HepG2 (cell line): ENCODE data around the gene PPARA. TPM values are rescaled to one million over a fixed set of nuclear protein-coding genes. Genes with fewer than 3 reads are reported as not detected.
A peak's percentile ranks its signal among the peaks of the same experiment; 100 is the strongest.

Experiments used
- ATAC-seq: fragments of 200-7000 bp; cut with Tn5 transposase; 3 replicates; pipeline ENCODE4 v1.9.1; 2020; ENCODE audit warnings: mild to moderate bottlenecking, moderate library complexity
- BruUV-seq: library from RNA; stranded (reverse); fragments of 400-500 nt; replicated peaks from 2 replicates; lab custom pipeline; 2021; lab: Mats Ljungman, UMichigan
- CTCF ChIA-PET: fragments of 300-600 bp; formaldehyde crosslinking; extraction: SDS; loops from one replicate; lab custom pipeline; 2021; ENCODE audit warnings: low total read pairs, inconsistent platforms, low intra/inter-chr PET ratio; lab: Yijun Ruan, JAX
- POLR2A ChIA-PET: fragments of 350-600 bp; sonication (Branson Sonifier 250); formaldehyde crosslinking; loops from one replicate; lab custom pipeline; 2020; ENCODE audit warnings: antibody characterized with exemption, inconsistent platforms; lab: Yijun Ruan, JAX
- DNase-seq: peaks from one replicate; pipeline ENCODE4 v3.0.0-alpha.2; 2015; ENCODE audit warnings: low spot score
- FAIRE-seq: peaks from 3 replicates; lab custom pipeline; 2011; peaks lifted over from hg19 to GRCh38; lab: Jason Lieb, UNC
- H2AFZ ChIP-seq: one replicate; pipeline ENCODE4 v1.6.1; 2011; ENCODE audit warnings: low read length, inconsistent platforms
- H3K27ac ChIP-seq: fragments of 300-600 bp; 3 replicates; pipeline ENCODE4 v1.8.0; 2011; ENCODE audit warnings: mixed run types, mild to moderate bottlenecking, mixed read lengths, low read length, inconsistent platforms; ENCODE audit not compliant: insufficient read depth; ENCODE audit errors: extremely low read length
- H3K27me3 ChIP-seq, 2 experiments: fragments of 200-600 bp in 1 of 2; 2 replicates in 1 of 2; 3 replicates in 1 of 2; pipeline versions ENCODE4 v1.6.0 to v1.8.0; 2011; ENCODE audit warnings: low read length in 2 of 2, mild to moderate bottlenecking in 2 of 2, moderate library complexity in 2 of 2, inconsistent platforms in 1 of 2; ENCODE audit not compliant: insufficient read depth in 2 of 2, control insufficient read depth in 1 of 2
- H3K36me3 ChIP-seq, 2 experiments: fragments of 200-600 bp in 1 of 2; replicated peaks in 1 of 2; 2 replicates in 1 of 2; 3 replicates in 1 of 2; pipeline versions ENCODE4 v1.5.1 to v1.8.0; 2011; ENCODE audit warnings: low read length in 2 of 2, inconsistent platforms in 1 of 2; ENCODE audit not compliant: insufficient read depth in 2 of 2, control insufficient read depth in 1 of 2
- H3K4me1 ChIP-seq: 2 replicates; pipeline ENCODE4 v1.5.1; 2012; ENCODE audit warnings: low read length, inconsistent platforms; ENCODE audit not compliant: insufficient read depth
- H3K4me2 ChIP-seq: 2 replicates; pipeline ENCODE4 v1.6.0; 2011; ENCODE audit warnings: low read depth, low read length, inconsistent platforms
- H3K4me3 ChIP-seq, 3 experiments: fragments of 200-600 bp in 1 of 3; sonication (generic), shearing (Covaris generic) in 1 of 3; replicated peaks in 1 of 3; 2 replicates each; pipeline ENCODE4 v1.5.1; 2011 to 2016; ENCODE audit warnings: low read length in 3 of 3, inconsistent platforms in 2 of 3, low read depth in 2 of 3, mild to moderate bottlenecking in 2 of 3, control low read depth in 1 of 3, mixed read lengths in 1 of 3; ENCODE audit not compliant: insufficient read depth in 1 of 3
- H3K79me2 ChIP-seq: one replicate; pipeline ENCODE4 v1.6.1; 2011; ENCODE audit warnings: low read length, inconsistent platforms; ENCODE audit not compliant: insufficient read depth
- H3K9ac ChIP-seq: 2 replicates; pipeline ENCODE4 v1.6.0; 2011; ENCODE audit warnings: mild to moderate bottlenecking, low read depth, low read length, inconsistent platforms; ENCODE audit not compliant: insufficient read depth
- H3K9me3 ChIP-seq: 2 replicates; pipeline ENCODE4 v1.5.1; 2012; ENCODE audit warnings: mild to moderate bottlenecking, low read length
- H4K20me1 ChIP-seq: 2 replicates; pipeline ENCODE4 v1.6.0; 2011; ENCODE audit warnings: inconsistent platforms, mild to moderate bottlenecking, low read length, moderate library complexity; ENCODE audit not compliant: insufficient read depth
- ATF1 ChIP-seq: IDR thresholded peaks from 2 replicates; pipeline ENCODE4 v1.6.1; 2016; ENCODE audit warnings: mild to moderate bottlenecking, control low read depth
- GATAD2A ChIP-seq: IDR thresholded peaks from 2 replicates; pipeline ENCODE4 v1.6.1; 2016
- KDM5A ChIP-seq: fragments of 200-600 bp; sonication (generic); IDR thresholded peaks from 2 replicates; pipeline ENCODE4 v1.7.0; 2018; ENCODE audit warnings: antibody characterized with exemption, mild to moderate bottlenecking, low read length, borderline replicate concordance
- POLR2G ChIP-seq: fragments of 200-400 bp; formaldehyde crosslinking; IDR thresholded peaks from 2 replicates; pipeline ENCODE4 v1.6.1; 2018; ENCODE audit warnings: mild to moderate bottlenecking, low read depth, low read length, moderate library complexity
- ZNF644 ChIP-seq: IDR thresholded peaks from 2 replicates; pipeline ENCODE4 v1.6.1; 2016; ENCODE audit warnings: low read depth
- ZNF749 ChIP-seq: sonication (generic); formaldehyde crosslinking; IDR thresholded peaks from 2 replicates; pipeline ENCODE4 v1.8.0; 2022; ENCODE audit warnings: mild to moderate bottlenecking, missing genetic modification reagents, moderate library complexity, borderline replicate concordance
- WGBS: methylation state at CpG from one replicate; pipeline ENCODE4 v1.1.6; 2017; ENCODE audit warnings: low lambda C conversion rate; 5-methylcytosine and 5-hydroxymethylcytosine counted together
- in situ Hi-C: cut with HindIII; loops from 2 replicates; pipeline ENCODE4 v1.10.0; 2017; ENCODE audit warnings: low pct_unique_long_range_greater_than_20kb; ENCODE audit not compliant: extremely low pct_ligation_motif_present
- intact Hi-C: fragments of 100-400 bp; cut with micrococcal nuclease; formaldehyde crosslinking; loops from one replicate; pipeline ENCODE4 v1.10.0; 2022; ENCODE audit not compliant: unreplicated experiment
- polyA plus RNA-seq, 8 experiments: library from polyadenylated mRNA; depleted of rRNA in 3 of 8; stranded (reverse) in 7 of 8; unstranded in 1 of 8; fragments of >200 nt; fragmentation: Illumina TruSeq in 4 of 8; extraction: Trizol in 4 of 8; gene quantifications; 2 replicates each; pipeline versions ENCODE4 v1.2.1 to v1.2.3, GENCODE V29; 2011 to 2016; ENCODE audit warnings: low read depth in 4 of 8, missing spikeins in 1 of 8, mixed read lengths in 1 of 8; ENCODE audit not compliant: insufficient read depth in 1 of 8
- total RNA-seq, 5 experiments: library from RNA; depleted of rRNA; stranded (reverse); fragments of >200 nt; fragmentation: Illumina TruSeq; extraction: Trizol; gene quantifications; 2 replicates each; pipeline ENCODE4 v1.2.3, GENCODE V29; 2016; ENCODE audit warnings: low read depth in 1 of 5
- TF ChIP-seq, protein P1 (sequence below): fragments of 450-650 bp; IDR thresholded peaks from 2 replicates; pipeline ENCODE4 v1.6.1; 2017; ENCODE audit warnings: mild to moderate bottlenecking
- TF ChIP-seq, protein P2 (sequence below): conservative IDR thresholded peaks from 2 replicates; pipeline ENCODE4 v1.6.1; 2018; ENCODE audit warnings: missing genetic modification reagents
- TF ChIP-seq, protein P3 (sequence below): sonication (generic); formaldehyde crosslinking; IDR thresholded peaks from 2 replicates; pipeline ENCODE4 v1.9.0; 2021; ENCODE audit warnings: missing genetic modification reagents, borderline replicate concordance
- TF ChIP-seq, protein P4 (sequence below): sonication (generic); formaldehyde crosslinking; IDR thresholded peaks from 2 replicates; pipeline ENCODE4 v1.4.0; 2020; ENCODE audit warnings: missing genetic modification reagents

Gene PPARA
- total and polyA plus RNA-seq, 2 of the 13 experiments (the other 11 are each of a cell fraction or from before 2014, with no cell fraction given) = 18.2 to 24.7 TPM

DNA sequence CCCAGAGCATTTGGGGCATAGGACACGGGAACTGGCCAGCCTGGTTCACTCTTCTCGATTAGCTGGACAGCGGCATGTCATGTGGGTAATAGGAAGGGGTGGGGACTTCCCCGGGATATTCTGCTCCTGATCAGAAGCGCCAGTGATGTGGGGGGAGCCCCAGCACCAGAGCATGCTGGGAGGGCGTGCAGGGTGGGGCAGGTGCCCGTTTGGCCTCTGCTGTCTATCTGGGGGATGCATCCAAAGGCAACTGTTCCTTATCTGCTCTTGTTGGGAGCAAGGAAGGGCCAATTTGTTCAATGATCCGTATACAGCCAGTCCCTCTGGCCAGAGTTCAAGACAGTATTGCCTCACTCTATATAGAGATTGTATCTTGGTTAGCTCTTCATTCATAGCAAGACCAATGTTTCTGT is 43.6 kb downstream of the PPARA start (continued):
- TF ChIP-seq, protein P1, sequence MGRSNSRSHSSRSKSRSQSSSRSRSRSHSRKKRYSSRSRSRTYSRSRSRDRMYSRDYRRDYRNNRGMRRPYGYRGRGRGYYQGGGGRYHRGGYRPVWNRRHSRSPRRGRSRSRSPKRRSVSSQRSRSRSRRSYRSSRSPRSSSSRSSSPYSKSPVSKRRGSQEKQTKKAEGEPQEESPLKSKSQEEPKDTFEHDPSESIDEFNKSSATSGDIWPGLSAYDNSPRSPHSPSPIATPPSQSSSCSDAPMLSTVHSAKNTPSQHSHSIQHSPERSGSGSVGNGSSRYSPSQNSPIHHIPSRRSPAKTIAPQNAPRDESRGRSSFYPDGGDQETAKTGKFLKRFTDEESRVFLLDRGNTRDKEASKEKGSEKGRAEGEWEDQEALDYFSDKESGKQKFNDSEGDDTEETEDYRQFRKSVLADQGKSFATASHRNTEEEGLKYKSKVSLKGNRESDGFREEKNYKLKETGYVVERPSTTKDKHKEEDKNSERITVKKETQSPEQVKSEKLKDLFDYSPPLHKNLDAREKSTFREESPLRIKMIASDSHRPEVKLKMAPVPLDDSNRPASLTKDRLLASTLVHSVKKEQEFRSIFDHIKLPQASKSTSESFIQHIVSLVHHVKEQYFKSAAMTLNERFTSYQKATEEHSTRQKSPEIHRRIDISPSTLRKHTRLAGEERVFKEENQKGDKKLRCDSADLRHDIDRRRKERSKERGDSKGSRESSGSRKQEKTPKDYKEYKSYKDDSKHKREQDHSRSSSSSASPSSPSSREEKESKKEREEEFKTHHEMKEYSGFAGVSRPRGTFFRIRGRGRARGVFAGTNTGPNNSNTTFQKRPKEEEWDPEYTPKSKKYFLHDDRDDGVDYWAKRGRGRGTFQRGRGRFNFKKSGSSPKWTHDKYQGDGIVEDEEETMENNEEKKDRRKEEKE = no peak
- TF ChIP-seq, protein P2, sequence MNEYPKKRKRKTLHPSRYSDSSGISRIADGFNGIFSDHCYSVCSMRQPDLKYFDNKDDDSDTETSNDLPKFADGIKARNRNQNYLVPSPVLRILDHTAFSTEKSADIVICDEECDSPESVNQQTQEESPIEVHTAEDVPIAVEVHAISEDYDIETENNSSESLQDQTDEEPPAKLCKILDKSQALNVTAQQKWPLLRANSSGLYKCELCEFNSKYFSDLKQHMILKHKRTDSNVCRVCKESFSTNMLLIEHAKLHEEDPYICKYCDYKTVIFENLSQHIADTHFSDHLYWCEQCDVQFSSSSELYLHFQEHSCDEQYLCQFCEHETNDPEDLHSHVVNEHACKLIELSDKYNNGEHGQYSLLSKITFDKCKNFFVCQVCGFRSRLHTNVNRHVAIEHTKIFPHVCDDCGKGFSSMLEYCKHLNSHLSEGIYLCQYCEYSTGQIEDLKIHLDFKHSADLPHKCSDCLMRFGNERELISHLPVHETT = no peak
- TF ChIP-seq, protein P3, sequence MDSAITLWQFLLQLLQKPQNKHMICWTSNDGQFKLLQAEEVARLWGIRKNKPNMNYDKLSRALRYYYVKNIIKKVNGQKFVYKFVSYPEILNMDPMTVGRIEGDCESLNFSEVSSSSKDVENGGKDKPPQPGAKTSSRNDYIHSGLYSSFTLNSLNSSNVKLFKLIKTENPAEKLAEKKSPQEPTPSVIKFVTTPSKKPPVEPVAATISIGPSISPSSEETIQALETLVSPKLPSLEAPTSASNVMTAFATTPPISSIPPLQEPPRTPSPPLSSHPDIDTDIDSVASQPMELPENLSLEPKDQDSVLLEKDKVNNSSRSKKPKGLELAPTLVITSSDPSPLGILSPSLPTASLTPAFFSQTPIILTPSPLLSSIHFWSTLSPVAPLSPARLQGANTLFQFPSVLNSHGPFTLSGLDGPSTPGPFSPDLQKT (CRISPR knock-in tag) = no peak

DNA sequence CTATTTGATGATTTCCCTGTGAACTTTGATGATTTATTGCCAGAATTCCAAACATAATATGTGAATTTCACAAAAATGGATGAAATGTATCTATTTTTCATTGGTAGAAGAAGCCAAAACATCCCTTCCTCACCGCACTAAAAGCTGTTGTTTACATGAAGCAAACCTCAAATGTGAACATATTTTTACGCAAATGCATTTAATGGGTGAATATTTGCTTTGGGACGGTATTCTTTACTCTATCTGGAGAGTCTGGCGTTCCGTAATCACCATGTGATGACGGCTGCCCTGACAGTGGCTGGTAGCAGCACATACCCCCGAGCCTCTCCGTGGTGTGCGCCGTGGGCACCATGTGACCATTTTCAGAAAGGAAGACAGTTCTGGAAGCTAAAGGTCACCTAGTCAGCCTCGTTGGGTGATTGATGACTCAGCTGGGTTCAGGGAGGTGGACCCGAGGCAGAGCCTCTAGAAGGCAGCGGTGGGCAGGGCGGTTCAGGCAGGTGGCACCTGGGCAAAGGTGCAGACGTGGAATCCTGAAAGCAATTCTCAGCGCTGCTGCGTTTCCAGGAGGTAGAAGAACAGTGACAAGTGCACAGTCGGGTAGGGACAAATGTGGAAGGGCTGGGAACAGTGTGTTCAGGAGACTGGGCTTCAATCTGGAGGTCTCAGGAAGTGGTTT is 45.3 kb downstream of the PPARA start:
- FAIRE-seq (no peak), DNase-seq (no peak), ATAC-seq (no peak)
- Histone ChIP-seq H3K27me3 (no peaks in the 10 kb centered on the region), H3K4me3 (no peak overlapping the region), H2AFZ (no peak overlapping the region), H3K79me2 (no peaks in the 10 kb centered on the region), H3K4me2 (no peak overlapping the region), H4K20me1 (no peaks in the 10 kb centered on the region), H3K36me3 (peaks cover 1 to 16% of the 10 kb centered on the region in 2 experiments; a peak in 3 of 5 replicates), H3K27ac (no peak overlapping the region), H3K9ac (no peak overlapping the region), H3K9me3 (no peaks in the 10 kb centered on the region), H3K4me1 (peaks cover 13% of the 10 kb centered on the region)
- ChIA-PET CTCF (no interaction called here), POLR2A (no interaction called here)
- in situ Hi-C loops (no loop called here), intact Hi-C loops (loop anchor here (1.0 kb wide), 1 partner anchor 36 kb away; no protein-coding TSS in a partner anchor)
- BruUV-seq = no TSS peak
- WGBS = 91% methylated on average over 18 of the region's 18 CpGs
- TF ChIP-seq ZNF749 (CRISPR knock-in tag) (no peak), KDM5A (no peak), ZNF644 (CRISPR knock-in tag) (no peak), ATF1 (CRISPR knock-in tag) (no peak), POLR2G (no peak), GATAD2A (CRISPR knock-in tag) (no peak)
- TF ChIP-seq, protein P4, sequence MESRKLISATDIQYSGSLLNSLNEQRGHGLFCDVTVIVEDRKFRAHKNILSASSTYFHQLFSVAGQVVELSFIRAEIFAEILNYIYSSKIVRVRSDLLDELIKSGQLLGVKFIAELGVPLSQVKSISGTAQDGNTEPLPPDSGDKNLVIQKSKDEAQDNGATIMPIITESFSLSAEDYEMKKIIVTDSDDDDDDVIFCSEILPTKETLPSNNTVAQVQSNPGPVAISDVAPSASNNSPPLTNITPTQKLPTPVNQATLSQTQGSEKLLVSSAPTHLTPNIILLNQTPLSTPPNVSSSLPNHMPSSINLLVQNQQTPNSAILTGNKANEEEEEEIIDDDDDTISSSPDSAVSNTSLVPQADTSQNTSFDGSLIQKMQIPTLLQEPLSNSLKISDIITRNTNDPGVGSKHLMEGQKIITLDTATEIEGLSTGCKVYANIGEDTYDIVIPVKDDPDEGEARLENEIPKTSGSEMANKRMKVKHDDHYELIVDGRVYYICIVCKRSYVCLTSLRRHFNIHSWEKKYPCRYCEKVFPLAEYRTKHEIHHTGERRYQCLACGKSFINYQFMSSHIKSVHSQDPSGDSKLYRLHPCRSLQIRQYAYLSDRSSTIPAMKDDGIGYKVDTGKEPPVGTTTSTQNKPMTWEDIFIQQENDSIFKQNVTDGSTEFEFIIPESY (CRISPR knock-in tag) = peak; percentile 64; the same call in 1 of the 2 replicates
